Prostate gland (tissue), 2 donors: ENCODE results near the gene CASP10. TPM values are rescaled to one million over a fixed set of nuclear protein-coding genes. Genes with fewer than 3 reads are reported as not detected.

Source experiments
- DNase-seq: peaks from one replicate; pipeline ENCODE4 v3.0.0-alpha.2; 2019; ENCODE audit warnings: low spot score
- H3K27ac ChIP-seq, 2 donors: fragments of 200-600 bp; sonication (generic); 2 replicates each; pipeline ENCODE4 v1.5.1; 2017 to 2019
- H3K27me3 ChIP-seq: fragments of 200-600 bp; sonication (generic); replicated peaks from 2 replicates; pipeline ENCODE4 v1.5.1; 2019; ENCODE audit not compliant: insufficient read depth
- H3K36me3 ChIP-seq, 2 donors: fragments of 200-600 bp; sonication (generic); 1 replicate in 1 of 2; 2 replicates in 1 of 2; pipeline versions ENCODE4 v1.5.1 to v1.8.1; 2017 to 2019
- H3K4me1 ChIP-seq: fragments of 200-600 bp; sonication (generic); replicated peaks from 2 replicates; pipeline ENCODE4 v1.5.1; 2019
- H3K4me3 ChIP-seq, 2 donors: fragments of 200-600 bp; sonication (generic); 2 replicates each; pipeline ENCODE4 v1.5.1; 2017 to 2019
- H3K9me3 ChIP-seq: fragments of 200-600 bp; sonication (generic); 2 replicates; pipeline ENCODE4 v1.5.1; 2017
- POLR2A ChIP-seq: fragments of 450-650 bp; IDR thresholded peaks from one replicate; pipeline ENCODE4 v1.6.1; 2016; ENCODE audit warnings: antibody characterized with exemption, mild to moderate bottlenecking
- POLR2AphosphoS5 ChIP-seq: sonication (generic); formaldehyde crosslinking; IDR thresholded peaks from one replicate; pipeline ENCODE4 v1.6.1; 2017; ENCODE audit warnings: antibody characterized with exemption
- WGBS: methylation state at CpG from one replicate; pipeline ENCODE4 v1.1.5; 2018; 5-methylcytosine and 5-hydroxymethylcytosine counted together
- intact Hi-C: fragments of 100-400 bp; cut with DNase I; formaldehyde crosslinking; loops from one replicate; pipeline ENCODE4 v1.14.2; 2022
- total RNA-seq, 2 donors: library from RNA; depleted of rRNA; stranded (reverse); fragments of >200 nt; gene quantifications; one replicate each; pipeline ENCODE4 v1.1.0, GENCODE V29; 2016
- TF ChIP-seq, protein P1 (sequence below), 4 experiments: fragments of 200-600 bp in 2 of 4; fragments of 450-650 bp in 2 of 4; sonication (generic) in 2 of 4; IDR thresholded peaks; 1 replicate in 3 of 4; 2 replicates in 1 of 4; pipeline ENCODE4 v1.5.1; 2016 to 2019; ENCODE audit warnings: antibody characterized with exemption in 4 of 4, mild to moderate bottlenecking in 2 of 4, moderate library complexity in 2 of 4

CASP10 gene
- total RNA-seq, 2 donors from 2014 or later: 1.7 to 9.8 TPM

DNA sequence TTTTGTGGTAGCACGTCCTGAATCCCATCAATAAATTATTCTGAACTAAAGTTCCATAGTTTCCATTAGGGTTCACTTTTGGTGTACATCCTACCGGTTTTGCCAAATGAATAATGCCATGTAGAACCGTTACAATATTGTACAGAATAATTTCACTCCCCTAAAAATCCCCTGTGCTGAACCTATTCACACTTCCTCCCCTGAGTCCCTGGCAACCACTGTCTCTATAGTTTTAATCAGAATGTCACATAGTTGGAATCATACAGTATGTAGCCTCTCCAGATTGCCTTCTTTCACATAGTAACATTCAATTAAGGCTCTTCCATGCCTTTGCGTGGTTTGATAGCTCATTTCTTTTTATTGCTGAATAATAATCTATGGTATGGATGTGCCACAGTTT lies 67.8 kb downstream of the CASP10 start:
- Histone ChIP-seq H3K27me3 (no peaks in the 10 kb centered on the region), H3K9me3 (no peaks in the 10 kb centered on the region), H3K36me3 (no peaks in the 10 kb centered on the region), H3K4me1 (no peaks in the 10 kb centered on the region), H3K27ac (no peak overlapping the region), H3K4me3 (no peak overlapping the region)
- DNase-seq: no peak
- WGBS: 91% methylated on average over 4 of the region's 4 CpGs
- TF ChIP-seq, protein P1, sequence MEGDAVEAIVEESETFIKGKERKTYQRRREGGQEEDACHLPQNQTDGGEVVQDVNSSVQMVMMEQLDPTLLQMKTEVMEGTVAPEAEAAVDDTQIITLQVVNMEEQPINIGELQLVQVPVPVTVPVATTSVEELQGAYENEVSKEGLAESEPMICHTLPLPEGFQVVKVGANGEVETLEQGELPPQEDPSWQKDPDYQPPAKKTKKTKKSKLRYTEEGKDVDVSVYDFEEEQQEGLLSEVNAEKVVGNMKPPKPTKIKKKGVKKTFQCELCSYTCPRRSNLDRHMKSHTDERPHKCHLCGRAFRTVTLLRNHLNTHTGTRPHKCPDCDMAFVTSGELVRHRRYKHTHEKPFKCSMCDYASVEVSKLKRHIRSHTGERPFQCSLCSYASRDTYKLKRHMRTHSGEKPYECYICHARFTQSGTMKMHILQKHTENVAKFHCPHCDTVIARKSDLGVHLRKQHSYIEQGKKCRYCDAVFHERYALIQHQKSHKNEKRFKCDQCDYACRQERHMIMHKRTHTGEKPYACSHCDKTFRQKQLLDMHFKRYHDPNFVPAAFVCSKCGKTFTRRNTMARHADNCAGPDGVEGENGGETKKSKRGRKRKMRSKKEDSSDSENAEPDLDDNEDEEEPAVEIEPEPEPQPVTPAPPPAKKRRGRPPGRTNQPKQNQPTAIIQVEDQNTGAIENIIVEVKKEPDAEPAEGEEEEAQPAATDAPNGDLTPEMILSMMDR (IDR thresholded peaks at IDR 0.05): no peak
- no peak for TF ChIP-seq POLR2A
- TF ChIP-seq POLR2AphosphoS5: no peak
- intact Hi-C loops: no loop called here

DNA sequence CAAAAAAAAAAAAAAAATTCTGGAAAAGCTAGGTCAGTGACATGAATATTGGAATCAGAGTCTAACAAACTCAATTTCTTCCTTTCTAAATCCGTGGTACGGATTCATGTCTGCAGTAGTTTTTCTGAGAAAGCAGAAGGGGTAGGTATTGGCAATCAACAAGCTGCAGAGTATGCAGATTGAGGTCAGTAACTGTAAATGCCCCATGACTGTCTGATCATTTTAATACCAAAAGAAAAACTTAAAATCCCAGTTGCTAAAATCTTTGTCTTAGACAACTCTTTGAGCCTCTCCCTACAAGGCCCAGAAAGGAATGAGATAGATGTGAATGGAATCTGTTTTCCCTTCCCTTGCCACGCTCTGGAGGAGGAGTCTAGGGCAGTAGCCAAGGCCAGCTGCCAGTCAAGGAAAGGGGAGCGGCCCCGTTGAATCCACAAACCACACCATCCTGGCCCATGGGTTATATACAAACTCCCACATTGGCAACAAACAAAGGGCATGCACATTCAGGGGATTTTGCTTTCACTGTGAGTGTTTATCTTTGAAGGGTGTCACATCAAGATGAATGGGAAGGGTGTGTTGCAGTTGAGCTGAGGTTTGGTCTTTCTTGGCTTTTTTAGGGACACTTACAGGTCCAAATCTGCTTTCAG lies 71.3 kb downstream of the CASP10 start:
- H3K27me3 ChIP-seq: no peaks in the 10 kb centered on the region
- TF ChIP-seq POLR2A: no peak
- TF ChIP-seq, protein P1 (IDR thresholded peaks at IDR 0.05): no peak
- no peak for TF ChIP-seq POLR2AphosphoS5
- H3K4me3 ChIP-seq: no peak overlapping the region
- intact Hi-C loops: no loop called here
- no peak overlapping the region for H3K27ac ChIP-seq
- H3K36me3 ChIP-seq: no peaks in the 10 kb centered on the region
- 51% methylated on average over 5 of the region's 5 CpGs for WGBS
- H3K9me3 ChIP-seq: no peaks in the 10 kb centered on the region
- peak; percentile 20 for DNase-seq
- no peaks in the 10 kb centered on the region for H3K4me1 ChIP-seq

DNA sequence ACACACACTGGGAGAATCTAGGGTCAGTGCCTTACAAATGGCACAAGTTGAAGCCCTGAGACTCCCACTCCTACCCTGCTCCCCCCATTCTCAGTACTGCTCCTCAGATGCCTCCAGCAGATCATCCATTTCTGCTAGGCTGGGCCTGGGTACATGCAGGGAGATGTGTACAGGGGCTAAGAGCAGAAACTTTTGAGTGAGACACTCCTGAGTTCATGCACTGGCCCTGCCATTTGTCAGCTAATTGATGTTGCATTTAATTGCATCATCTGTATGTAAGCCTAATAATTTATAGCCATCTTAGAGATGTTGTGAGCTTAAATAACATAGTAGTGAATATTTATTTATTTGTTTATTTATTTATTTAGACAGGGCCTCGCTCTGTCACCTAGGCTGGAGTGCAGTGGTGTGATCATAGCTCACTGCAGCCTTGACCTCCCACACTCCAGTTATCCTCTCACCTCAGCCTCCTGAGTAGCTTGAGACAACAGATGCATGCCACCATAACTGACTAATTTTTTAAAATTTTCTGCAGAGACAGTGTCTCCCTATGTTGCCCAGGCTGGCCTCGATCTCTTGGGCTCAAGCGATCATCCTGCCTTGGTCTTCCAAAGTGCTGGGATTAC lies 72.6 kb downstream of the CASP10 start:
- no peak overlapping the region for H3K27ac ChIP-seq
- H3K36me3 ChIP-seq: no peaks in the 10 kb centered on the region
- DNase-seq: no peak
- TF ChIP-seq, protein P1 (IDR thresholded peaks at IDR 0.05): no peak
- TF ChIP-seq POLR2AphosphoS5 (no peak), POLR2A (no peak)
- 97% methylated on average over 3 of the region's 3 CpGs for WGBS
- H3K27me3 ChIP-seq: no peaks in the 10 kb centered on the region
- no peaks in the 10 kb centered on the region for H3K4me1 ChIP-seq
- no peaks in the 10 kb centered on the region for H3K9me3 ChIP-seq
- H3K4me3 ChIP-seq: no peak overlapping the region
- intact Hi-C loops: no loop called here

DNA sequence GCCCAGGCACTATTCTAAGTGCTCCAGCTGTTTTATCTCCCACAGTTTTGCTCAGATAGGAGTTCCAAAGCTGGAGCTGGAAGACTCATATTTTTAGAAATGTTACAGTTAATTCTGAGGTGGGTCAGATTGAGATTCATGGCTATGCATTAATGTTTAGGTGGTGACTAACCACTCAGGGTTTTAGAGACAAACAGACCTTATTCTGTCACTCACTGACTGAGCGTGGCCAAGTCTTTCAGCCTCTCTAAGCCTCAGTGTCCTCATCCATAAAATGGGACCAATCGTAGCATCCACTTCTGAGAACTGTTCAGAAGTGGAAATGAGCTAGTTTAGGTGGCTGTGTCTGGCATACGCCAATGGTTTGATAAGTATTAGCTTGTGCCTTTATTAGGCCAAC lies 73.1 kb downstream of the CASP10 start:
- Histone ChIP-seq H3K4me1 (no peaks in the 10 kb centered on the region), H3K9me3 (no peaks in the 10 kb centered on the region), H3K4me3 (no peak overlapping the region), H3K36me3 (no peaks in the 10 kb centered on the region), H3K27ac (no peak overlapping the region), H3K27me3 (no peaks in the 10 kb centered on the region)
- no peak for DNase-seq
- no peak for TF ChIP-seq POLR2A
- intact Hi-C loops: no loop called here
- WGBS: 94% methylated on average over 3 of the region's 3 CpGs

DNA sequence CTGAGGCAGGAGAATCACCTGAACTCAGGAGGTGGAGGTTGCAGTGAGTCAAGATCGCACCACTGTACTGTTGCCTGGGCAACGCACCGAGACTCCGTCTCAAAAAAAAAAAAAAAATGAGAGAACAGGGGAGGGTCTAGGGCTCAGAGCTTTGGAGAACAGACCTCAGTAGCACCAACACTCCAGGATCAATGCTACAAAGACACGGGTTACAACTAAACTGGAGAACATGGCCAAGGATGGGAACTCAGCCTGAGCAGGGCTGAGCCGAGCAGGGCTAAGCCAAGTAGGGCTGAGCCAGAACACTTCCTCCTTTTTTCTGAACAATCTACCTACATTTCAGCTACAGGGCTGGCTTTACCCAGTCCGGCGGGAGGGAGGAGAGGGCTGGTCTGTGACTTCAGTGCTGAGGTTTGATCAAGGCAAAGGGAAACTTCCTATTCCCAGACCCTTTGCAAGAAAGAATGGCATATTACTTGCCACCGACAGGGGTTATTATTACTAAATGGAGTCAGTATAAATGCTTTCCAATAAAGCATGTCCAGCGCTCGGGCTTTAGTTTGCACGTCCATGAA lies 74.5 kb downstream of the CASP10 start:
- Histone ChIP-seq H3K4me1 (no peaks in the 10 kb centered on the region), H3K27ac (peak overlapping the region; percentile 80 to 83), H3K27me3 (no peaks in the 10 kb centered on the region), H3K36me3 (no peaks in the 10 kb centered on the region), H3K4me3 (peak overlapping the region; percentile 38 to 40), H3K9me3 (no peaks in the 10 kb centered on the region)
- intact Hi-C loops: no loop called here
- 17% methylated on average over 12 of the region's 12 CpGs for WGBS
- no peak for DNase-seq
- no peak for TF ChIP-seq POLR2A
- TF ChIP-seq, protein P1 (IDR thresholded peaks at IDR 0.05): peak in 1 of 4 experiments; percentile 28
